GM12892 (cell line): ENCODE data around the gene PRSS21.

Experiments
- DNase-seq: peaks from one replicate; pipeline ENCODE4 v3.0.0; 2011; ENCODE audit not compliant: insufficient read length
- FAIRE-seq: peaks from 2 replicates; lab custom pipeline; 2011; peaks lifted over from hg19 to GRCh38; lab: Jason Lieb, UNC
- POLR2A ChIP-seq: IDR thresholded peaks from 2 replicates; pipeline ENCODE4 v1.6.1; 2011; ENCODE audit warnings: low read depth, low read length, control low read depth
- POLR2AphosphoS5 ChIP-seq: IDR thresholded peaks from 2 replicates; pipeline ENCODE4 v1.6.1; 2011; ENCODE audit warnings: low read depth, low read length, control low read depth
- TAF1 ChIP-seq: IDR thresholded peaks from 2 replicates; pipeline ENCODE4 v1.6.1; 2011; ENCODE audit warnings: low read depth, mild to moderate bottlenecking, control low read depth, low read length, borderline replicate concordance

PRSS21 gene

GRCh38 chr16:2824626-2825025 is 7.6 kb downstream of the PRSS21 start:
- DNase-seq (no peak), FAIRE-seq (no peak)
- TF ChIP-seq TAF1: no peak

GRCh38 chr16:2825049-2825742 is 8.2 kb downstream of the PRSS21 start:
- no peak for DNase-seq
- FAIRE-seq: no peak
- no peak for TF ChIP-seq TAF1
- no peak for TF ChIP-seq POLR2A
- no peak for TF ChIP-seq POLR2AphosphoS5

GRCh38 chr16:2825906-2826305 is 8.9 kb downstream of the PRSS21 start:
- FAIRE-seq: no peak
- TF ChIP-seq TAF1 (no peak), POLR2AphosphoS5 (no peak)
- no peak for DNase-seq

- FAIRE-seq (no peak), DNase-seq (no peak)
- no peak for TF ChIP-seq POLR2AphosphoS5
- TF ChIP-seq POLR2A: no peak
- TF ChIP-seq TAF1: no peak
Measured at GRCh38 chr16:2826591-2827373, 9.7 kb downstream of the PRSS21 start.

- no peak for FAIRE-seq
- TF ChIP-seq TAF1: no peak
- no peak for DNase-seq
Measured at GRCh38 chr16:2827374-2827791, 10.3 kb downstream of the PRSS21 start.

- DNase-seq (no peak), FAIRE-seq (no peak)
Measured at GRCh38 chr16:2827831-2828520, 10.9 kb downstream of the PRSS21 start.

GRCh38 chr16:2828521-2828840 is 11.4 kb downstream of the PRSS21 start:
- TF ChIP-seq POLR2A (no peak), TAF1 (no peak), POLR2AphosphoS5 (no peak)
- FAIRE-seq: no peak
- no peak for DNase-seq

More at GRCh38 chr16:2827831-2828520, 10.9 kb downstream of the PRSS21 start:
- TF ChIP-seq POLR2A (no peak), TAF1 (no peak), POLR2AphosphoS5 (no peak)

- FAIRE-seq: no peak
- DNase-seq: no peak
- TF ChIP-seq POLR2A: no peak
Measured at GRCh38 chr16:2828876-2829430, 11.9 kb downstream of the PRSS21 start.

- TF ChIP-seq POLR2AphosphoS5 (no peak), POLR2A (no peak), TAF1 (no peak)
- DNase-seq (no peak), FAIRE-seq (no peak)
Measured at GRCh38 chr16:2829501-2830354, 12.7 kb downstream of the PRSS21 start, which contains the start of gene ZG16B. ZG16B (plus strand) TSS chr16:2830303; CDS start chr16:2830442, 139 bp downstream.

GRCh38 chr16:2830355-2830695 is 13.3 kb downstream of the PRSS21 start:
- TF ChIP-seq POLR2A (no peak), POLR2AphosphoS5 (no peak), TAF1 (no peak)
- DNase-seq (no peak), FAIRE-seq (no peak)

GRCh38 chr16:2831203-2831602 is 14.2 kb downstream of the PRSS21 start:
- no peak for FAIRE-seq
- TF ChIP-seq POLR2A (no peak), TAF1 (no peak)

More at GRCh38 chr16:2831203-2831602, 14.2 kb downstream of the PRSS21 start:
- no peak for DNase-seq
